ENCODE measurements around the gene QPRT.

DNA sequence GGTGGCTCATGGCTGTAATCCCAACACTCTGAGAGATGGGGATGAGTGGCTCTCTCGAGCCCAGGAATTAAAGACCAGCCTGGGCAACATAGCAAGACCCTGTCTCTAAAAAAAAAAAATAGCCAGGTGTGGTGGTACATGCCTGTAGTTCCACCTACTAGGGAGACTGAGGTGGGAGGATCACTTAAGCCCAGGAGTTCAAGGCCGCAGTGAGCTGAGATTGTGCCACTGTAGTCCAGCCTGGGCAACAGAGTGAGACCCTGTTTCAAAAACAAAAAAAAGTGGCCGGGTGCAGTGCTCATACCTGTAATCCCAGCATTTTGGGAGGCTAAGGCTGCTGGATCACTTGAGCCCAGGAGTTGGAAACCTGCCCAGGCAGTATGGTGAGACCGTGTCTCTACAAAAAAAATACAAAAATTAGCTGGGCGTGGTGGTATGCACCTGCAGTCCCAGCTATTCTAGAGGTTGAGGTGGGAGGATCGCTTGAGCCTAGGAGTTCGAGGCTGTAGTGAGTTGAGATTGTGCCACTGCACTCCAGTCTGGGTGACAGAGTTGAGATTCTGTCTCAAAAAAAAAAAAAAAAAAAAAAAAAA, 63.8 kb downstream of the QPRT start:
- TF ChIP-seq POLR2A (IDR thresholded peaks at IDR 0.05) (no peak), POLR2AphosphoS5 (IDR thresholded peaks at IDR 0.05; ENCODE audit: insufficient read depth in 1 of 2, low read depth in 1 of 2) (no peak)
